CD4-positive, alpha-beta T cell treated with Interleukin-4 for 1 hour (primary cell): ENCODE data around the gene AGPAT3.

Experiments used
- DNase-seq, 2 donors: peaks; one replicate each; pipeline ENCODE4 v3.0.0-alpha.2; 2020 to 2022

Gene AGPAT3

GRCh38 chr21:43866260-43866629 is 1.2 kb downstream of the AGPAT3 start:
- peak in 1 of 2 donors; percentile 40 for DNase-seq

DNA sequence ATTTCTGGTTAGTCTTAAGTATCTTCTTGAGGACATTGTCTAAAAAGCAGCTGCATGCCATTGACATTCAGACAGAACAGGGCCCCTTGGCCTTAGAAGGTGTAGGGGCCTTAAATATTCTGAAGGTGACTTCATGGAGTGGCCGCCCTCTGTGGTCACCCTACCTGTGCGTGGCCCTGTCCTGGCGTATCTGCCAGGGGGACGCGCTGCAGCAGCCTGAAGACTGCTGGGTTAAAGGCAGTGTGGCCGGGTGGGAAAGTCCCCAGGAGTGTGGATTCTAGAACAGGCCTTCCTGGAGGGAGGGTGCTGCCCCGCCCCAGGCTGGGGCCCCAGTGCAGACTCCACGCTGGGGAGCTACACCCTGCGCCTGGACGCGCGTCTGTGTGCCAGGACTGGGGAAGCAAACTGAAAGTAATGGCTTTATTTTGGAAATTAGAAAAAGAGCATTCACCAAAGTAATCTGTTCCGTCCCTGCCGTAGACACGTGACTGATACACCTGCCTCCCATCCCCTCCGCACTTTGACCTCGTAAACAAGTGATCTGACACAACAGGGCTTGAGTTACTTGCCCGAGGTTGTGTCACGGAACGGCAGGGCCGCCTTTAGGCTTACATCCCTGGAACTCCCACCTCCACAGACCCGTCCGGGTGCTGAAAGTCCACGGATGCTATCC is 1.8 kb downstream of the AGPAT3 start:
- DNase-seq = peak; percentile 33 to 66

DNA sequence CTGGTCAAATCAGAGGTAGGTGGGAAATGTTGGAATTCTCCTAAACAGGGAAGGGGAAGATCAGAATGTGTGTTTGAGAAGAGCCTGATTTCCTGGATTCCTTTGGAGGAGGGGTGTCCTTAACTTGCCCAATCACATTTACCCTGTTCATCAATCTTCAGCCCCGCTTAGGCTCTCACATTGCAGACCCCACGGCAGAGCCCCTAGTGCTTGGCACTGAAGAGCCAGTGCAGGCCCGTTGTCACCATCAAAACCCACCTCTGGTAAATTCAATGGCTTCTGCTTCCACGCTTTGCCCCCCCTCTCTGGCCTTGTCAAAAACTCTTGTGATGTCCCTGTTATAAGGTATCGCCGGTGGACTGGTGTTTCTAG is 2.3 kb downstream of the AGPAT3 start:
- no peak for DNase-seq

DNA sequence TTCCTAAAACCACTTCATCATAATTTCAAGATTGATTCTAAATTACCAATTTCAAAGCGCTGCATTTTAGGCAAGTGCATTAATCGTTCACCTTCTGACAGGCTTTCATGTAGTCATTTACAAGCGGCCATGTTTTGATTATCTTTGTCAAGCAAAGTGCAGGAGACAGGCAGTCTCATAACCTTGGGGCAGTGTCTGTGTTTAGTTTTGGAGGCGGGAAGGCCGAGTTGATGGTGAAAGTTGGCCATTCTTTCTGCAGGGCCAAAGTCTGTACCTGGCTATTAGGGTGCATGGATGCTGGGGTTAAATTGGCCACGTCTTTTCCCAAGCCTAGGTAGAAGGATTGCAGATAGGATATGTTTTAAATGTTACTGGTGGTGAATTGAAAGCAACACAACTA is 2.9 kb downstream of the AGPAT3 start:
- DNase-seq = no peak

- DNase-seq = no peak
These were observed 3.4 kb downstream of the AGPAT3 start for GRCh38 chr21:43868461-43868860.

- DNase-seq = no peak
These were observed 4.7 kb downstream of the AGPAT3 start for GRCh38 chr21:43869486-43870325.

DNA sequence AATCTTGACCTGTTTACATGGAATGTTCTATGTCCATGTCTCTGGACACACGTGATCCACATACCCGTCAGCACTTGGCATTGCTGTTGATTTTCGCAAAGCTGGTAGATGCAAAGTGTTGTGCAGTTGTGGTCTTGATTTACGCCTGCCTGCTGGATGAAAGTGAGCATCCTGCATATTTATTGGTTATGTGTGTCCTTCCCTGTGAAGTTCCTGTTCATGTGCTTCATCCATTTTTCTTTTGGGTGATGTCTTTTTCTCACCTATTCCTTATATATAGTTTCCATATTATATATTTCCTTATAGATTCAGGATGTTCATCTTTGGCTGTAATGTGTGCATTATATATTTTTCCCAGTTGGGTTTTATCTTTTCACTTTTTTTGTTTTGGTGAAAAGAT is 6.5 kb downstream of the AGPAT3 start:
- DNase-seq = no peak

DNA sequence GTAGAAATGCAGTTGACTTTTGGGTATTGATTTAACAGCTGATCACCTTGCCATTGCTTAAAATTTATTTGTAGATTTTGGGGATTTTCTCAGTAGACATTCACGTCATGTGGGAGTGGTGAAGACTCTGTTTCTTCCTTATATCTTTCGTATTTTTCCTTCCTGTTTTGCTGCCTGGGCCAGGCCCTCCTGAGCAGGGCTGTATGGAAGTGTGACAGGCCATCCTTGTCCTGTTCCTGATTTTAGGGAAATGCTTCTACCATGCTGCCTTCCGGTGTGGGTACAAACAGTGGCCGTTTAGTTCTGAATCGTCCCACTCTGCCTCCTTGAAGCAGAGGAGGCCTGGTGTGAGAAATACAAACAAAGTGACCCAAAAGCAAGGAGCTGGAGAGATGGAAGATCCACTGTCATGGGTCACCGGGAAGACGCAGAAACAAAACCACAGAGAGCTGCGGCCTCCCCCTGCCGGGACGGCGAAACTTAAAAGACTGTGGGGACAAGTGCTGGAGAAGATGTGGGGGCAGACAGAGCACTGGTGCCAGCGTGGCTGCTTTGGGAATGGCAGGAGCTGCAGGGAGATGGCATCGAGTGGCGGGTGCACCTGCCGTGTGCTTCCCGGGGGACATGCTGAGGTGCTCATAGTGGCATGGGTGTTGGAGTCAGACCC is 7.6 kb downstream of the AGPAT3 start:
- no peak for DNase-seq

DNA sequence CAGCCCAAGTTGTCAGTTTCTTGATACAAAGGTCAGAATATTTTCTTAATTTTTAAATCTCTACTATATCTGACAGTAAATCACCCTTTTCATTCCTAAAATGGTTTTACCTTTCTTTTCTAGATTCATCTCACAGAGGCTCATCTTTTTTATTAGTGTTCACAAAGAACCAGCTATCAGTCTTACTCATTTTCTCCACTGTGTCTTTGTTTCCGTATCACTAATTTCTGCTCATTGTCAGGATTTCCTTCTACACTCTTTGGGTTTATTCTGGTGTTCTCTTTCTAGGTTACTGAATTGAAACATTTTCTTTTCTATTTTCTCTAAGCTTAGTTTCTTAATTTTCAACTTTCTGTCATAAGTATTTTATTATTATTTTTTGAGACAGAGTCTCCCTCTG is 8.7 kb downstream of the AGPAT3 start:
- DNase-seq = no peak

GRCh38 chr21:43874085-43874805 is 9.2 kb downstream of the AGPAT3 start:
- no peak for DNase-seq

- no peak for DNase-seq
These were observed 11.6 kb downstream of the AGPAT3 start for GRCh38 chr21:43876605-43877004.

GRCh38 chr21:43877936-43878575 is 13.0 kb downstream of the AGPAT3 start:
- no peak for DNase-seq

- no peak for DNase-seq
These were observed 14.5 kb downstream of the AGPAT3 start for GRCh38 chr21:43879348-43880110.

GRCh38 chr21:43880111-43880985 is 15.3 kb downstream of the AGPAT3 start:
- DNase-seq = no peak

DNA sequence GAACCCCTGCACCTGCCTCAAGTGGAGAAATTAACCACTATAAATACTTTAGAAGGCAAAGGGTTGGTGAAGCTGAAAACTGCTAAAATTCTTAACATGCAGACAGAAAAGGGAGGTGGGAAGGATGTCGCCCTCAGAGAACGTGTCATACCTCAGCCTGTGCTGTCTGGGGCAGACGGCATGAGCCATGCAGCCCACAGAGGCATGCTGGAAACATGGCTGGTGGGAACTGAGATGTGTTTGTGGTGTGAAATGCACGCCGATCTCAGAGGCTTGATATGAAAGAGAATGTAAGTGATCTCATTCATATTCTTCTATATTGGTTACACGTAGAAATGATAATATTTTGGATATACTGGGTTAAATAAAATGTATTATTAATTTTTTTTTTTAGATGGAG is 16.3 kb downstream of the AGPAT3 start:
- DNase-seq = no peak

DNA sequence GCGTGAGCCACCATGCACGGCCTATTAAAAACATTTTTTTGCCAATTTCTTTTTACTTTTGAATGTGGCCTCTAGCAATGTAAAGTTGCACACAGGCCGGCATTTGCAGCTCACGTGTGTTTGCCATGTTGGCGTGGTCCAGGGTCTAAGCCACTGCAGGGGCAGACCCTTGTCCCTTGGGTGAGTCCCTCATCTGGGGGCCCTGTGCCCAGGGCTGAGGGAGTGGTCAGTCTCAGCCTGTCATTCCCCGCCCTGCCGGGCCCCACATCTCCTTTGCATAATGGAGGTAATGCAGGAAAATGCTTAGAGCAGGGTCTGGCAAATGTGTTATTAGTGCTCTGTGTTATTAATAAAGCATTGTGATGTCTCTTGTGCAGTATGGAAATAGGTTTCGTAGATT is 16.9 kb downstream of the AGPAT3 start:
- no peak for DNase-seq

DNA sequence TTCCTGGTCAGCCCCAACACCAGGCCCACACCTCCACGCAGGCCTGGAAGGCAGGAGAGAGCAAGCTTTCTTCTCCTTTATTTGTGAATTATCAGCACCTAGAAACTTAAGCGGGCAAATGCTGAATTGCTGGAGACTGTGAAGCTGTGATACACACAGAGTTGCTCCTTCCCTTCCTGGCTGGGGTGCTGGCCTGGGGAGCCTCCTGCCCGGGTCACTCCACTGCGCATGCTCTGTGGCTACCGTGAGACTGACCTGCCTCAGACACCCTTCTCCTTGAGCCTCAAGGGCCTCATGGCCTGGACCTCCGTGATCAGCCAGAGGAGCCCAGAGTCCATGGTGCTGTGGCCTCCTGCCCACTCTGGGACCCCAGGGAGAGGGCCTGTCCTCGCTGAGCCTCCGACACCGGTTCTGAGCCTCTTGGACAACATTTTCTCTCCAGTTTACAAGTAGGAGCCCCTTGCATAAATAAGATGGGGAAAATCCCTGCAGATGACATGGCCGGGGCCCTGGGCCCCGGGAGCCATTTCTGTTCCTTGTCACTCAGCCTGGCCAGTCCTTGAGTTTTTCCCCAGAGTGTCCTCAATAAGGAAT is 18.0 kb downstream of the AGPAT3 start:
- DNase-seq = no peak

DNA sequence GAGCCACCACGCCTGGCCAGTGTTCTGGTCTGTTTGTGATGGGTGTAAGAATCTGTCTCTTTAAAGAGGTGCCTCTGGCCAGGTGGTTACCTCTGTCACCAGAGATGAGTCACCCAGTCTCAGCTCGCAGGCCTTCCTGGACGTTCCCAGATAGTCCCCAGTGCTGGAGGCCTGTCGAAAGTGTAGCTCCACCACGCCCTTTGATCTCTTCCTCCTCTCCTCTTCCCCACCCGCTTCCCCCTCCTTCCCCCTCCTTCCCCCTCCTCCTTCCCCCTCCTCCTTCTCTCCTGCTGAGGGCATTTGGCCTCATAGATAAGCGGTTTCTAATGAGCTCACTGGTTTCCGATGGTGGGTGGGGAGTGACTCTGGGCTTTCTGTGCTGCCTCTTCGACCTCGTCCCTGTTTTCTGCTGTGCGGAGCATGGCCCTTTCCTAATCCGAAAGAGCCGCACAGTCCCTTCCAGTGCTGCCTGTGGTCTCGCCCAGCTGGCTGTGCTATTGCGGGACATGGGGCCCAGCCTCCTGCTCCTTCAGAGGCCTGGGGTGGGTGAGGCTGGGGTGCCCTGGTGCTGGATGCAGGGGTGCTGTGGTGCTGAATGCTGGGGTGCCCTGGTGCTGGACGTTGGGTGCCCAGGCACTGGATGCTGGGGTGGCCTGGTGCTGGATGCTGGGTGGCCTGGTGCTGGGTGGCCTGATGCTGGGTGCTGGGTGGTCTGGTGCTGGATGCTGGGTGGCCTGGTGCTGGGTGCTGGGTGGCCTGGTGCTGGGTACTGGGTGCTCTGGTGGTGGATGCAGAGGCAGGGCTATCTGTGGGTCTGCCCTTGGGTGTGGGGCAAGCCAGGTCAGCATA is 19.2 kb downstream of the AGPAT3 start:
- peak in 1 of 2 donors; percentile 34 for DNase-seq

DNA sequence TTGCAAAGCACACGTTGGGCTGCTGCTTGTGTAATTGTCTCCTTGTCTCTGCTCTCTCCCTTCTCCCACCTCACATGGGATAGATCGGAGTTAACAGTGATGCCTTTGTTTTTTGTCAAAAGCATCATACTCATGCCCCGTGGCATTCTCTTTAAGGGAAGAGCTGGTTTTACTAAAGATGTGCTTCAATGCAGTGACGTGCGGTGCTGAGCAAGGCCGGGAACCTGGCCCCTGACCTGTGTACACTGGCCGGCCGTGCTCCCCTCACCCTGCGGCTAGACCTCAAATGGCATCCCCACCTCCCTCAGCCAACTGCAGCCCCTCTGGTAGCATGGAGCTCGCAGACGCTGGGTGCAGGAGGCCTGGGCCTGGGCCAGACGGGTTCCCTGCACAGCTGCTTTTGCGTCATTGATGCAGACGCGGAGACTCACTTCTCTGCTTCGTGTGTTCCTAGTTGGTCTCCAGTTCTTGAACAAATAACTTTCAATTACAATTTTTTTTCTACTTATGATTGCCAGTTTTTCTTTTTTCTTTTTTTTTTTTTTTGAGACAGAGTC is 19.9 kb downstream of the AGPAT3 start:
- no peak for DNase-seq
